Activated effector memory CD4-positive, alpha-beta T cell treated with anti-CD3 and anti-CD28 coated beads, Interleukin-2, amount 50 U/mL, for 16 hours (primary cell): ENCODE results near the gene SCN9A.
"Not testable (repeated sequence)": the region's sequence is repeated elsewhere in the genome, so short reads cannot be mapped to it uniquely, and the experiment has no call there.

ENCODE experiments used
- DNase-seq: peaks from one replicate; pipeline ENCODE4 v3.0.0-alpha.2; 2020

SCN9A gene

DNA sequence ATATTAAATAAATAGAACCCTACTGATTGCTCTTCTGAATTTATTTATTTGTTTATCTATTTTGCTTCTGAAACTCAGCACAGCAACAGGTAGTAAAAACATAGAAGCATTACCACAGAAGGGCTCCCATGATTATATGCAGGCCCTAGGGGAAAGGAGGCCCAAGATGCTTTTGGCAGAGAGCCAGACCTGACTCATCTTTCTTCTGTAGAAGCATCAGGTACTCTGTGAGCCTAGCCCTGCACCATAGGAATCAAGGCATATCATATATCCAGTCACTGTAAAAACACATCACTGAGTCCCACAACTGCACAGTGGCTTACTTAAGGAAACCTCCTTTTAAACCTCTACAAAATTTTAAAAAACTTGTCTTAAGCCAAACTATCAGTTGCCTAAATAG is 1.8 kb downstream of the SCN9A start:
- DNase-seq = no peak

DNA sequence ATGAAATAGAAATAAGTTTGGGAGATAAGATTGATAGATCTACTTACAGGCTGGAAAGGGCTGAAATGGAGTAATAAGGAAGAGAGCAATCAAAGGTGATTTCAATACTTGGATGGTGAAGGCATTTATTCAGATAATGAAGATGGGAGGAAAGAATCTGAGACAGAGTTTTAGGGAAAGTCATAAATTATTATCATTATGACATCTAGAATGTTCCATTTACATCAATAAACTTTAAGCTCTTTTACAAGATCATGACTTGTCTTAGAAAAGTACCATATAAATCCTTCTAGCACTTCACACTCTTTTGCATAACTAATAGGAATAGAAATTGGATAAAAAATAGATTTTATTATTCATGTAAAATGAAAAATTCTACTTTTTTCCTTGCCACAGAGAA is 2.2 kb downstream of the SCN9A start:
- DNase-seq = no peak

DNA sequence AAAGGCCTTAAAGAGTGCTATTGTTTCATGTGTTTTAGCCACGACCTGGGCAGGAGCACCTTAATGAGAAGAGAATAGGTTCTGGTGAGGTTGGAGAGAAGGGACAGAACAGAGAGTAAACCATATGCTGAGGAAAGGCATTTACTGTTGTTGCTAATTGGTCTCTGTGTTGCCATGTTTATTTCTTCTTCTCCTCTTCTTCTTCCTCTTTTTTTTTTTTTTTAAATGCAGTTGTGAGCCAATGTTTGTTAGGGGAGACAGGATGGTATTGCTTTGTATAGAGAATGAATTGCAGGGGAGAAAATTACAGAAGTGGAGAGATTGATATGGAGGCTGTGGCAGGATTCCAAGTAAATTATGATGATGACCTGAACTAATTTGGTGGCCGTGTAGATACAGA is 2.6 kb downstream of the SCN9A start:
- DNase-seq = no peak

DNA sequence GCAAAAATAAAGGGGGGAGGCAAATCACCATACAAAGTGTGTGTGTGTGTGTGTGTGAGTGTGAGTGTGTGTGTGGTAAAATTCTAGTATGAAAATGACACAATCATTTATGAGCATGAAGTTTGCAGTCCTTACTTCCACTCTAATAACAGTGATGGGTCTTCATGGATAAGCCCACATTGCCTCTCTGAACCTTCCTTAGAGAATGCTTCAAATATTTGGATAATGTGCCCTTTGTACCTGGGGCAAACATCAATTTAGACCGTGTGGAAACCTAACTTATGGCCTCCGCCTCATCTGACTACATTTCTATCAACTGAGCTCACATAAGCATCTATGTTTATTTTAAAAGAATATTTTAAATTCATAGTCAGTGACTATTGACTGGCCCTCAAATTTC is 3.7 kb downstream of the SCN9A start:
- no peak for DNase-seq

DNA sequence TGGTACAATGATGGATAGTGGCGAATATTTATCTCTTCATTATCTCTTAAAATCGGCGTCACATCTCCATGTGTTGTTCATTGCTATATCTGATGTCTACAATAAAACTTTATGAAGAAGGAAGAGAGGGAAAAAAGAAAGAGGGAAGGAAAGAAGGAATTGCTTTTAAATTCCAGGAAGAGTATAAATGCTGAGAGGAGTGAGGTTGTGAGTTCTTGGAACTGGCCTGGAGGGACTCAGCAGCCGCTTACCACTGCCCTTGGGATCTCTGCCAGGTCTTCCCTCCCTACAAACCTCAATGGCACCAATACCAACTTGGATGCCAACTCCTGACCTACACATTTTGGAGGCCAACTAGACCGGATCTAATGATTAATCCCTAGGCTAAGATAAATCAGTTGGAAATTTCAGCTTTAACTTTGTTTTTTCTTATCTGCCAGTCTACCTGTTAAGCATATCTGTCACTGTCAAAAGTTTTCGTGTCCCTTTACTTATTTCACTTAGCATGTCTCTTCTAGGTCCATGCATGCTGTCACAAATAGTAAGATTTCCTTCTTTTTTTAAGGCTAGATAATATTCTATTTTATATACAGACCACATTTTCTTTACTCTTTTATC is 9.8 kb downstream of the SCN9A start:
- no peak for DNase-seq

DNA sequence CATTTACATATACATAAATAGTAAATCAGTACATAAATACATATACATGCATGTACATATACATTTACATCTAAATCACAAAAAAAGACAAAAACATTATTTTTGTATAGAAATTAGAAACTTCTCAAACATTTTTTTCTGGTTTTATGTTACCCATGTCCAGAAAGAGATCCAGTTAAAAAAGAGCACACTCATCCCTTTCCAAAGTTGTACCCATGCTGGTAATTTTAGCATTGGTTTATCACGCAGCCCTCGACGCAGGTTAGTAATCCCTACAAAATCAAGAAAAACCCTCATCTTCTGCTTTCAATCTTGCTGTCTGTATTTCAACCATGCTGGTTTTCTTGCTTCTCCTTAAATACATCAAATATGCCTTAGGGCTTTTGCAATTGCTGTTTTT is 10.5 kb downstream of the SCN9A start:
- DNase-seq = no peak

DNA sequence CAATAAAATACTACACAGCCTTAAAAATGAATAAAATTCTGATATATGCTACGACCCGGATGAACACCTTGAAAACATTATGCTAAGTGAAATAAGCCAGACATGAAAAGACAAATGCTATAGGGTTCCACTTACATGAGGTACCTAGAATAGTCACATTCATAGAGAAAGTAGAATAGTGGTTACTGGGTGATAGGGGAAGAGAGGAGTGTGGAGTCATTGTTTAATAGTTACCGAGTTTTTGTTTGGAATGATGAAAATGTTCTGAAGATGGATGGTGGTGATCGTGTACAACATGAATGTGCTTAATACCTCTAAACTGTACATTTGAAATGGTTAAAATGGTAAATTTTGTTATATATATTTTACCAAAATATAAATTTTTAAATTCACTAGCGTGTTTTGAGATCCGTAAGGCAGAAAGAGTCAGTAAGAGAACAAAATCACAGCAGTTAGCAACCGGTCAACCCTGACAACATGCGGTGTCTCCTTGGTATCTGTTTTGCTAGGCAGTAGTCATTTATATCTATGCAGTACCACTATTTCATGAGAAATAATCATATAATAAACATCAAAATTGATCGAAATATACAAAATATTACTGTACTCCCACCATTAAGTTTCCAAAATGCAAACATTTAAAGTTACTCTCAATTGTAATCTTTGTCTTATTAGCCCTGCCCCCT is 11.1 kb downstream of the SCN9A start:
- no peak for DNase-seq

DNA sequence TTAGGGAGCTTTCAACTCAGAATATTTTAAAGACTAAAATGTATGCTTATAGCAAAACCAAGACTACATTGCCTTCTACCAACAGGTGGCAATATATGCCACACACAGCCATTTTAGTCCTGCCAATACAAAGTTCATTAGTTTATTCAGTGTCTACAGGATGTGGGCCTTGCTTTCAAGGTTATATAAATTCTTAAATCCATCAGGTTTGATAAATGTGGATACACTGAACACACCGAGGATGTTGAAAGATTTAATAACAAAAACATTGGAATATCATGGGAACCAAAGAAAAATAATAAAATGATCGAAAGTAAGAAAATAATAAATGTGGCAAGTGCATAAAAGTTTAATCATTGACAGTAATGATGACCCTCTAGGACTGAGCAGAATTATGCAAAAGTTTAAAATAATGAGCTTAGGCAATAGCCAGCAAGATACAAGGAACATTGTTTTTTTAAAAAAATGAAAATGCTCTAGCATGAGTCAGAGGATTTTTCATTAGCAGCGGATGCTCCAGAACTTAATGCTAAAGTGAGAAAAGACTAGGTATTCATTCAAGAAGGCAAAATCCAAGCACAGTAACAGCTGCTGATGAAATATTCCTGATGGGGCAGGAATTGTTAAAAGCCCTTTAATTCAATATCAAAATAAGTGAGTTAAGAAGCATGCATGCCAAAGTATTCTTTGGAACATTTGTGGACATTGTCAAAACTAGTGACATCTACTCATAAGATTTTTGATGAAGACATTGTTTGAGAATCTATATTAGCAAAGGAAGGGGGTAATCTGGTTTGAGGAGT is 14.2 kb downstream of the SCN9A start:
- DNase-seq = no peak

DNA sequence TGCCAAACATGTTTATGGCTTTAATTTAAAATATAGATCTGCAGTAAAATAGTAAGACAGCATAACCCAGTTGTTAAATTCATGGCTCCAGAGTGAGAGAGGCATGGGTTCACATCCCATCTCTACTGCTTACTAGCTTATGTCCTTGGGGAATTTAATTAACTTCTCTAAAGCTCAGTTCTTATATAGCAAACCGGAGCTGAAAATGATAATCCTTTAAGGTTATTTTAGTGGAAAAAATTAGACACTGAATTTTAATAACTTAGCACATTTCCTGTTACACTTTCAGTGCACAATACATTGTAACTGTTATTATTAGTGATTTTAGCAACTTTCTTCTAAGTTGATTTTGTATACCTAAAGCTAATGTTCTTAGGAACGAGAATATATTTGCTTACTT is 14.8 kb downstream of the SCN9A start:
- DNase-seq = no peak

DNA sequence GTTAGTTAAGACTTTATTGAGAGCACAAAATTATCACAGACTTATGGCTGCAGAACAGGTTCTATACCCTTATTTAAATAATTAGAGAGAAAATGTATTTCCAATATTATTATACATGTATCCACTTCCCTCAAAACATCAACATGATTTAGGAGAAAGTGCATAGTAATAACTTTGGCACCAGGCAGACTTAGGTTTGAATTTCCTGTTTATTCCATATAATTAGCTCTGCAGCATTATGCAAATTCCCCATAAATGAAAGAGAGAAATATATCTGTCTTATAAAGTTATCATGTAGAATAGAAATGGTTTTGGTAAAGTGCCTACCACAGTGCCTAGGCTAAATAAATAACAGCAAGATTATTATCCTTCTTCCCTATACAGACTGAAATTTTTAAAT is 15.3 kb downstream of the SCN9A start:
- no peak for DNase-seq

DNA sequence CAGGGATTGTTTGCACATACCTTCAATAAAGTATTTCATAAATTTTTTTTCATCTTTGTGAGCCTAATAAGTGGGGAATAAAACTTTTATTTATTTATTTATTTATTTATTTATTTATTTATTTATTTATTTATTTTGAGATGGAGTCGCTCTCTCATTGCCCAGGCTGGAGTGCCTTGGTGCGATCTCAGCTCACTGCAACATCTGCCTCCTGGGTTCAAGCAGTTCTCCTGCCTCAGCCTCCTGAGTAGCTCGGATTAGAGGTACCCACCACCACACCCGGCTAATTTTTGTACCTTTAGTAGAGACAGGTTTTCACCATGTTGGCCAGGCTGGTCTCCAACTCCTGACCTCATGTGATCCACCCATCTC is 17.8 kb downstream of the SCN9A start:
- DNase-seq = not testable (repeated sequence)

DNA sequence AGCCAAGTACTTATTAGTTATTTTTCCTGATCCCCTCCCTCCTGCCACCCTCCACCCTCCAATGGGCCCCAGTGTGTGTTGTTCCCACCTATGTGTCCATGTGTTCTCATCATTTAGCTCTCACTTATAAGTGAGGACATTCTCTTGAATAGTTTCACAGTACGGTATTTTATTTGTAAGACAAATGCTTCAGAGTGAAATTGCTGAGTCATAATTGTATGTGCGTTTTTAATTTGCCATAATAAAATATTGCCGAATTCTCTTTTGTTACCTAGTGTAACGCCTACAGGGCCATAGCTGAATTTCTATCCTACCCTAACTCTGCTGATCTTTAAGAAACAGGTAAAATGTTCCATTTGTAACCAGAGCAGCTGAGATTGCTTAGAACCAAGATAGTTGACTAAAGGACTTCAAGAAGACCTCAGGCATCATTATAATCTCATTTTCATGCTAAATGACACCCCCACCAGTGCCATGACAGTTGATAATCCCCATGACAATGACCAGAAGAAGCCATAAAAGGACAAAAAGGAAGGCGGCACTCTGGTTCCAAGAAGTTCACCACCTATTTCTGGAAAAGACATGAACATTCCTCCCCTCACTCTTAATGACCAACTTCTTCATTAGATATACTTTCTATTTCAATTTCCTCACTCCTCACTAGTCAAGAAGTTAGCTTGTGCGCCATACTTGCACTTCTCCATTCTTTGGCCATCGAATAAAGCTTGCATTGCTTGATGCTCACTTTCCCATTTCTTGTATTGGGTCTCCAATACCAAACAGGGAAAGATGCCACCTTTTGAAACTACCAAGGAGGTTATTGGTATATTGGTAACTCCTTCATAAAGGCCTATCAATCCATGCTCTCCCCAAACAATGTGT is 18.4 kb downstream of the SCN9A start:
- DNase-seq = no peak

DNA sequence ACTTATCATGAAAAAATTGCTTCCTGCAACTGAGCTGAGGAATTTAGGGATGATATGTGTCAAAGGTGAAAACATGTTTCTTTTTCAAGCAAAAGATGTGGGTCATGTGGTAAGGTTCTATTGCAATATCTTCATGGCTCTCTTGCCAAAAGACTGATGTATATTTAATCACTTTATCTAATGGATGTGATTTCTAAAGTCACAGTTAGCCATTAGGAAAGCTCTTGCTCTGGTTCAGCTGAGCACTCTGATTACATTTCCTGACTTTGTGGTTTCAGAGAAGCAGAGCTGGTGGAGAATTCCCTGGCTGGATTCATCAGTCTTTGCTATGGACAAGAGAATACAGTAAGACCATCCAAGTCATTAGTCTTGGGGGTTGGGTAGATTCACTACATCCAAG is 24.4 kb downstream of the SCN9A start:
- no peak for DNase-seq

DNA sequence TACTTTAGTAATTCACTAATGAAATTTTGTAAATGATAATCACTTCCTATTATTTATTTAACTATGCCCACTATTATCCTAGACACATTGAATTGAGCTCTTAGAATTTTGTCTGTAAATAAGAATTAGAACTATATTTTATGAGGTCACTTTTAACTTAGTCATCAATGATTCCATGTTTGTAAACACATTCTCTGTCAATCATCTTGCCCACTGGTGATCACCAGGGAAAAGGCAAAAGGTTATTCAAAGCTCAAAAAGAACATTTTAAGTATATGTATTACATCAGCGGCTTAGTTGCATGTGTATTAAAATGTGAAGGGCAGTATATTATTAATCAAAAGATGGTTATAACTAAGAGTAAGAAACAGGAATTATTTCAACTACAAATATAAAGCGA is 25.2 kb downstream of the SCN9A start:
- no peak for DNase-seq

DNA sequence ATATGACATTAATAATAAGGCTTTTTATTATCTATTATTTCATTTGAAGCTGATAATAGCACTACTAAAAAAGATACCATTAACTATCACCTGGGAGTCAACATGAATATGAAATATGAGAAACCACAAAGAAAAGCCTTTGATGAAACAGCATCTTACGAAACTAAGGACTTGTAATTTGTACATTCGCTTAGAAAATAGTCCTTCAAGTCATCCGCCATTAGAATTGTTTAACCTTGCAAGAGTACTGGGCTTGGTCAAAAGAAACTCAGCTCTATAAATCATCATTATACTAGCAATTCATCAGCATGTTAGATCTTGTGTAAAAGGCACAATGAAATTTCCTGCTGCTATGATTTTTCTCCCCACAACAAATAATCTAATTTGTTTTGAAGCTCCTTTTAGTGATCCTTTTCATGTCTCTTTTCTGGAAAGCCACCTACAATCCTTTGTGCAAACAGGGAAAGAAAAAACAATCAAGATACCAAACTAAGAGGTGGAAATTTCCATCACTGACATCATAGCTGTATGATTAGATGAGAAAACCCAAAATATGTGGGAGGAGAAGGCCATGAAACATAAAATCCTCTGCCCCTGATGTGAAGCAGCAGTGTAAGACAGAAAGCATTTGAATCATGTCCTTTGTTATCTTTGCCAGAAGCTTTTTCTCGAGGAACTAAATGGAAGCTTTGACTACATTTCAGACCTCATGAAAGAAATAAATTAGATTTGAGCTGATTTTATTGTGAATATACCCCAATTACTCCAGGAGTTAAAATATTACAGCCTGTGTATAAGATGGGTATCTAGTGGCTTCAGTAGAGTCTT is 31.2 kb downstream of the SCN9A start:
- no peak for DNase-seq

DNA sequence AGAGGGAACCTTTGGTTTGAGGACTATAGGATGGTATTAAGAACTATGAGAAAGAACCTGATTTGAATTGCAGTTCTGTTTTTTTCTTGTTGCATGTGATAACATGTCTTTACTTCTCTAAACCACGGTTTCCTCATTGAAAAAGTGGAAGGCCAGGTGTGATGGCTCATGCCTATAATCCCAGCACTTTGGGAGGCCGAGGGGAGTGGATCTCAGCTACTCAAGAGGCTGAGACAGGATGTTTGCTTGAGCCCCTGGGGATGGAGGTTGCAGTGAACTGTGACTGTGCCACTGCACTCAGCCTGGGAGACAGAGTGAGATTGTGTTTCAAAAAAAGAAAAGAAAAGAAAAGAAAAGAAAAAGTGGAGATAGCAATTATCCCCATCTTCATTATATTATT is 32.3 kb downstream of the SCN9A start:
- DNase-seq = no peak

DNA sequence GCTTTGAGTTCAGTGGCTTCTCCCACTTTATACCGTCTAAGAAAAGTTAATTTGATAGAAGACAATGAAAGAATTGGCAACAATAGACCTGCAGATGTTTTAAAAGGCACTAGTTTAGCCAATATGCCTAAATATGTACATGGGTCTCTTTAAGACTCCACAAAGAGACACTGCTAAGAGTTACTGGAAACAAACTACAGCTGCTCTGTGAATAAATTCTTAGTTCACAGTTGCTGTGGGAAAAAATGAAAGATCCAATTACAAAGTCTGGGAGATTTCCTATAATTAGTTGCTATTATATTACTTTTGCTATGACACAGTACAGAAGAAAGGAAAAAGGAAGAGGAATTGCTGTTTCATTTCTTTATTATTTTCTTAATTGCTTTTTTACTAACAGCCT is 34.3 kb downstream of the SCN9A start:
- no peak for DNase-seq

DNA sequence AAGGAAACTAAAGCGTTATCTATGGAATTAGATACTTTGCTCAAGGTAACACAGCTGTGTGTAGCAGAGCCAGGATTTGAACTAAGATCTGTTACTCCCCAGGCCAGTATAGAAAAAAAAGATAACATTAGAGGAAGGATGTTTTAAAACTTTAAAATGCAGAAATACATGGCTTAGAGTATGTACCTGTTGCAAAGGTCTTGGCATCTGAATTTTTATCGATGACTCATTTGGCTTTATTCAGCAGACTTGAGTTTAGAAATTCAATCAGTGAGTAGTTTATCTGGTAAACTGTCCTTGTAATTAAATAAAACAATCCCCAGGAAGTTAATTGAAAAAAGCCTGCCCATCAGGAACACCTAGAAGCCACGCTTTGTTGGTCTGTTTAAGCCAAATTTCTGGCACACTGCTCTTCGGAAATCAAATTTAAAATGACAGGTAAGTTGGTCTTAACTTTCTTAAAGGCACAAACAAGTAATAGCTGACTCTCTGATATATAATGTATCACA is 36.9 kb downstream of the SCN9A start:
- DNase-seq = no peak

DNA sequence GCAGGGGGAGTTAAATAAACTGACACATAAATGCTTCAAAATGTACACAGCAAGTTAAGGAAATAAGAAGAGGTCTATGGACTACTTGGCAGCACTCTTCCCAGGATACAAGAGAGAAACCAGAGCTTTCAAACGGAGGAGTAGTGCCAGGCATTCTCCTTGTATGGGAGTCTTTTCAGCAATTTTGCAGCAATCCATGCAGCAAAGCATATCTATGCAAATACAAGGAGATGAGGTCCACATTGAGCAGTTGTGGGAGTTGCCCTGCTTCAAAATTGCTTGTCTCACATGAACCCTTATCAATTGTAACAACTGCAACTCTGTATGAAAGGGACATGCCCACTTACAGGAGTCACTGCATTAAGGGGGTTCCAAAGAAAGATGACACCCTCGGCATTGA is 37.8 kb downstream of the SCN9A start:
- DNase-seq = no peak

DNA sequence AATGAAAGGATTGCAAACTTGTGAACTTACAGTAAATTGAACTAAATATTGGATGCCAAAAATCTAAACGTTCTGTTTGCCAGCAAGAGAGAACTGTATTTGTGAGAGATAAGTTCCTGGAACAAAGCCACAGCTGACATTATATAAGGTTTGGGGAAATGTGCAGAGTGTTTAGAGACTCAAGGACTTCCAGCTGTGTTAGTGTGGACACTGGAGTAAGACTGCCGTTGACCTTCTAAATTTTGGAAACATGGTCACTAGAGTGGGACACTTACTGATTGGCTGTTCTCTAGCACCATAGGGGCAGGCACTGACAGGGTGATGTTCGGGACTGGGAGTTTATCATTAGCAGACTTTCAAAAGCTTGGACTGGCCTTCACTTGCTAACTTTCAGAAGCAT is 40.5 kb downstream of the SCN9A start:
- no peak for DNase-seq

DNA sequence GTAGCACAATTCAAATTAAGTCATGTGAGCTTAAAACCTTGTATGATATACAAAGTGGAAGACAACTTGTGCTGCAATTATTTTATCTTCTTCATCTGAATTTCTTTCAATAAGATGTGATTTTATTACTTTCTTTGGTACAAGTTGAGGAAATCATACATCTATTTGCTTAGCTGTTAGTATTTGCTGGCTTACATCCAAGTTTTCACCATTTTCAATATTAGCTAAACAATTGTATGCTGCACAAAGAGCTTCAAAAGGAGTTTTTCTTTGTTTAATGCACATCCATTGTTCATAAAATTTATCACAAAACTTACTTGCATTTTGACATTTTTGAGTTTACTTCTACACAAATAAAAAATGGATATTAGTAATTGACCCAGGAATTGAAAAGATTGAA is 40.9 kb downstream of the SCN9A start:
- DNase-seq = no peak

DNA sequence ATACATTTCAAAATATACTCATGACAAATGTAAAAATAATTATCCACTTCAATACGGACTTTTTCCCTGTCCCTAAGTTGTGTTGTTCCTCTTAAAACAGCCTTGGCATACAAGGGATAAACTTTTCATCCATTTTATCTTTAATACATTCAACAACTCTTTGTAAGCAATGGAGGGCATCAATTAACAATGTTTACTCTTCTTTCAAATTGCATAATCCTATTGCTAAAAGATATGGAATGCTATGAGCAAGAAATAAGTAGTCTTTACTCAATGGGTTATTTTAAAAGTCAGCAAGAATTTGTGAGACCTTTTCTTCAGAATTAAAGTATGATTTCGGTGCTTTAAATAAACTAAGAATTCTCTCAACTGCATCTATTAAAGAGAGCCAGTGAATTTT is 41.9 kb downstream of the SCN9A start:
- no peak for DNase-seq
